Activated T-cell treated with anti-CD3 and anti-CD28 coated beads, Interleukin-2, amount 50 U/mL, for 48 hours (primary cell): ENCODE measurements around the gene FYCO1.

Source experiments
- DNase-seq, 2 experiments: peaks; one replicate each; pipeline ENCODE4 v3.0.0-alpha.2; 2020

Gene FYCO1

GRCh38 chr3:45983770-45984169, 11.9 kb downstream of the FYCO1 start:
- no peak for DNase-seq

- no peak for DNase-seq
These were observed 14.1 kb downstream of the FYCO1 start for GRCh38 chr3:45981346-45982074.

- DNase-seq = no peak
These were observed 14.8 kb downstream of the FYCO1 start for GRCh38 chr3:45980819-45981218.

- DNase-seq = no peak
These were observed 15.3 kb downstream of the FYCO1 start for GRCh38 chr3:45980229-45980813.

GRCh38 chr3:45979378-45979777, 16.2 kb downstream of the FYCO1 start:
- DNase-seq = no peak

GRCh38 chr3:45978006-45978761, 17.4 kb downstream of the FYCO1 start:
- DNase-seq = peak; percentile 67 to 72

- DNase-seq = peak in 1 of 2 experiments; percentile 44
These were observed 19.2 kb downstream of the FYCO1 start for GRCh38 chr3:45976191-45977091.

GRCh38 chr3:45975686-45976085, 19.9 kb downstream of the FYCO1 start:
- no peak for DNase-seq

- no peak for DNase-seq
These were observed 20.9 kb downstream of the FYCO1 start for GRCh38 chr3:45974686-45975085.

- DNase-seq = no peak
These were observed 22.9 kb downstream of the FYCO1 start for GRCh38 chr3:45972534-45973402.

GRCh38 chr3:45969953-45970352, 25.7 kb downstream of the FYCO1 start:
- no peak for DNase-seq

GRCh38 chr3:45969116-45969515, 26.5 kb downstream of the FYCO1 start:
- DNase-seq = no peak

- DNase-seq = no peak
These were observed 26.9 kb downstream of the FYCO1 start for GRCh38 chr3:45968706-45969105.

GRCh38 chr3:45968149-45968548, 27.5 kb downstream of the FYCO1 start:
- DNase-seq = no peak

- no peak for DNase-seq
These were observed 27.9 kb downstream of the FYCO1 start for GRCh38 chr3:45967724-45968123.

- no peak for DNase-seq
These were observed 28.5 kb downstream of the FYCO1 start for GRCh38 chr3:45966950-45967640.

- no peak for DNase-seq
These were observed 29.2 kb downstream of the FYCO1 start for GRCh38 chr3:45966371-45966791.

- no peak for DNase-seq
These were observed 30.0 kb downstream of the FYCO1 start for GRCh38 chr3:45965653-45966052.

- DNase-seq = no peak
These were observed 30.4 kb downstream of the FYCO1 start for GRCh38 chr3:45965253-45965652.

- DNase-seq = peak; percentile 67 to 71
These were observed 31.5 kb downstream of the FYCO1 start for GRCh38 chr3:45964139-45964538.

GRCh38 chr3:45962033-45962432, 33.6 kb downstream of the FYCO1 start:
- DNase-seq = no peak
